ENCODE results near the gene CFDP1.

- TF ChIP-seq CTCF (IDR thresholded peaks at IDR 0.05; ENCODE audit: low read depth, low read length, poor library complexity, severe bottlenecking), result no peak
- no peak for TF ChIP-seq EZH2phosphoT487 (IDR thresholded peaks at IDR 0.05; ENCODE audit: borderline replicate concordance, low read length)
These were observed 138.4 kb downstream of the CFDP1 start for GRCh38 chr16:75294773-75295459.

Data from DOHH2 (cell line).